T-helper 1 cell (primary cell): Measurements from ENCODE around the gene DYNC1I1.
A peak's percentile ranks its signal among the peaks of the same experiment; 100 is the strongest.

Source experiments
- DNase-seq, 5 donors: peaks; one replicate each; pipeline ENCODE4 v3.0.0-alpha.2; 2012 to 2020
- total RNA-seq, 4 donors: gene quantifications; one replicate each; lab custom pipeline; 2026; lab: John Stamatoyannopoulos, UW

Gene DYNC1I1
- 0 reads per million in 4 donors for total RNA-seq

DNA sequence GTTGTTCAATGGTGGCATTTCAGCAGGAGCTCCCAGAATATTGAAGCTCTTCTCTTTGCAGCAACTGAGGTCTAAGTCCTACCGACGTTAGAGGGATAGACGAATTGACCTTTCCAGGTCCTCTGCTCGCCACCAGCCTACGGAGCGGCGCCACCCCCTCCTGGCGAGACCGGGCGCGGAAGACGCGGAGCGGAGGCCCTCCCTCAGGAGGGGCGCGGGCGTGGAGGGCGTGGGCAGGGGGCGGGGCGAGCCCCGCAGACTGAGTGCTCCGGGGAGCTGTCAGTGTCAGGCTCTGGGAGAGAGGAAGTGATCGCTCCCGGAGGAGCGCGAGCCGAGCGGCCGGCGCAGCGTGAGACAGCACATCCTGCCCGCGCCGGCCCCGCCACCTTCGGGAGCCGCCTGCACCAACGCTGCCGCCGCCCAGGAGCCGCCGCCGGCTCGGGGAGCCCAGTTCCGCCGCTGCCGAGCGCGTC, at the start of gene DYNC1I1:
Gene DYNC1I1, plus strand, starts transcription at position 257 of the 473 bp plus-strand sequence. CDS start 32,176 bp downstream, outside the sequence.
- peak in 2 of 5 donors; percentile 4 to 26 for DNase-seq

GRCh38 chr7:95723583-95724180, 48.7 kb upstream of the DYNC1I1 start:
- DNase-seq: no peak

- DNase-seq: no peak
These were observed 47.1 kb upstream of the DYNC1I1 start for GRCh38 chr7:95725205-95725604.

DNA sequence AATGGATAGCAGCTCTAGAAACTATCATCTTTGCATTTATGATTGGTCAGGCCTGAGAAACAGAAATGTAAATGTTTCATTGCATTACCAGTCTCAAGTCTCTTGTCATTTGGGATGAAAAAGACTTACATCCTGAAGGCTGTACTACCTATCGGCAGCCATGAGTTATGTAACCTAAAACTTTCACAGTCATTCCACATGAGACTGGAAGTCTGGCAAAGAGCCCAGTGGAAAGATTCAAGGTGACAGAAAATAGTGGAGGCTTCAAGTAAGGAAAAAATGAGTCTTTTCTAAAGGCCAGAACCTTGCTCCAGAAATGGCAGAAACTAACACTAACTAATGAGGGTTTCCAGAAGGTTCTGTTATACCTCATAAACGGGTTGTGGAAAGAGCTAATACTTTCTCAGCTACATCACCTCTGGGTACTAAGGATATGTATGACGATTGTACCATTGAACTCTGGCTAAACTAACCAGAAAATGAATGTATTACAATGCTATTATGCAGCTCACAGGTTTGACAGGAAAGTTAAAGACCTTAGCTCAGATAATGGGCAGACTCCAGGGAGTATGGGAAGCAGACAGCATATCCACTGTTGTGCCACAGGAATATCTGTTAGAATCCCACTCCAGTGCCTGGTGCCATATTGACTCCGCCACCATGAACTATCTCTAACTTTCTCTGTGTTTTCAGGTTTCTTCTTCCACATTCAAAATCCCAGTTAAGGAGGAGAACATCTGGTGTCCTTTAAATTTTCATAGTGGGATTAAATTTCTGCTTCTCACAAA, 41.7 kb upstream of the DYNC1I1 start:
- no peak for DNase-seq

DNA sequence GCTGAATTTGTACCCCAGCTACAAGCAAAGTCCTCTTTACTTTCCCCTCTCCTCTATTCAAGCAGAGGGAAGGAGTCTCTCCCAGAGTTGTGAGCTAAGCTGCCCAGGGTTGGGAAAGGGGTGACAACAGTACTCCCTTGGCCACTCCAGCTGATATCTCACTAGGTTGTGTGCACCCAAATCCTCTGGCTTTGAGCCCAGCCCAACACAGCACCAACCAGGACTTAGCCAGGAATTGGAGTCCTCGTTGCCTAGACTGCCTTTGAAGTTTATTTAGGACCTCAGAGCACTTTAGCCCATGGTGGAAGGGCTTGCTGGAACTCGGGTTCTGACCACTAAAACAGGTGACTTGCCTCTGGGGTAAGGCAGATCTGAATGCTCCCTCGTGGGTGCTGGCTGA, 35.7 kb upstream of the DYNC1I1 start:
- DNase-seq: no peak

DNA sequence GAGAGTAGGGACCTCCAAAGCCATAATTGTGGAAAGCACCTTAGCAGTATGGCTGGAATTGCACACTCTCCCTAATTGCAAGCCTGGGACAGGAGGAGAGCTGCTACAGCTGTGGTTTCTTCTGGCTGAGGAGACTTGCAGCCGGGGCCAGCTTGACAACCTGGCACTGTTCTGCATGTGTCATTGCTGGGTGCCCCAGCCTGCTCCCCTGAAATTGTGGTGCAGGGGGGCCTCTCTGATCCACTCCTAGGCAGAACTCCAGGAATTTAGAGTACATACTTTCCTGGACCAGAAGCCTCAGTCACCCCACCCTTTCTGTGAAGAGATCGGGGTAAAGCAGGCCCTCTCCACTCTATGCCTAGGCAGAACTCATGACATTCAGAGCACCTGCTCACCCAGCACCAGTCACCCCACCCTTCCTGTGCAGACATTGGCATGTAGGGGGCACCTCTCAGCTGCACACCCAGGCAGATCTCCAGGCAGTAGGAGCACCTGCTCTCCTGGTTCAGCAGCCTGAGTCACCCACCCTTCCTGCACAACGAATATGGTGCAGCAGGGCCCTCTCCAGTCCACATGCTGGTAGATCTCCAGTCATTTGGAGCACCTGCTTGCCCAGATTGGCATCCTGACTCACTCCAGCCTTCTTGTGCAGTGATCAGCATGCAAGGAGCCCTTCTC, 34.4 kb upstream of the DYNC1I1 start:
- no peak for DNase-seq

DNA sequence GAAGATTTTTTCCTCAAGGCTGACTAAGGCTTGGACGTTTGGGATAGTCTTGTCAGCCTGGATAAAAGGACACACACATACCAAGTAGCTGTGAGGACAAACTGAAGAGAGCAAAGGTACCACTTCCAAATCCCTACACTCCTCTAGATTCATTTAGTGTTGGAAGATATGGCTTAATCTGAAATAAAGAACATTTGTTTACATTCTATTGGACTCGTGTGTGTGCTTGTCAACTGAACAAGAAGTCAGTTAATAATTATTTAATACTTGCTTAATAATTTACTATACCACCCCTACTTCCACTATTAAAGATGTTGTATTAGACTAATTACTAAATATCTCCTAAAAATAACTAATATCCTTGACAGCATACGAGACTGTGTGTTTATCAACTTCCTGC, 23.3 kb upstream of the DYNC1I1 start:
- DNase-seq: no peak

GRCh38 chr7:95749515-95749914, 22.8 kb upstream of the DYNC1I1 start:
- DNase-seq: no peak

DNA sequence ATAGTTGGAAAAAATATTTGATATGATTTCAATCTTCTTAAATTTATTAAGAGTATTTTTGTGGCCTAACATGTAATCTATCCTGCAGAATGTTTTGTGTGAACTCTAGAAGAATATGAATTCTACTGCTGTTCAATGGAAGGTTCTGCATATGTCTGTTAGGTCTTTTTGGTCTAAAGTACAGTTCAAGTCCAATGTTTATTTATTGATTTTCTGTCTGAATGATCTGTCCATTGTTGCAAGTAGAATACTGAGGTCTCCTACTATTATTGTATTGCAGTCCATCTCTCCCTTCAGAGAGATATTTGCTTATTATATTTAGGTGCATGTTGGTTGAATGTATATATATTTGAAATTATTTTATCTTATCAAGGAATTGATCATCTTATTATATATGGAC, 18.9 kb upstream of the DYNC1I1 start:
- no peak for DNase-seq

GRCh38 chr7:95755277-95755934, 16.9 kb upstream of the DYNC1I1 start:
- DNase-seq: no peak

DNA sequence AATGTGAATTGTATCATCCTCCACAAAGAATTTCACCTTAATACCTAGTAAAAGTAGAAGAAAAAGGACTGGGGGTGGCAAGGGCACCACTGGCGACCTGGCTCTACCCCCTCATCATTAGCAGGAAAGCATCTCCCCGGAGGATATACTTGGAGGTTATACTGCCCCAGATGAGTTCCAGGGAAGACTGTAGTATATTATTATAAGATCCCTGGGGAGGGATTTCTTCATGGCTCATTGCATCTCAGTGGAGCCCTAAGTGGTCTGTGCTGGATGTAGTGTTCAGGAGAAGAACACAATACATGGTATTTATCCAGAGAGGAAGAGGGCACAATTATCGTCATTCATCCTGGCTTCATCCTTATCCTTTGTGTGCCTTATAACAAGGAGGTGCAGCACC, 14.2 kb upstream of the DYNC1I1 start:
- no peak for DNase-seq

- DNase-seq: no peak
These were observed 6.3 kb upstream of the DYNC1I1 start for GRCh38 chr7:95766086-95766485.

- no peak for DNase-seq
These were observed 5.7 kb upstream of the DYNC1I1 start for GRCh38 chr7:95766657-95767056.

GRCh38 chr7:95772771-95773581, 622 bp downstream of the DYNC1I1 start:
- no peak for DNase-seq

- DNase-seq: no peak
These were observed 4.3 kb downstream of the DYNC1I1 start for GRCh38 chr7:95776561-95777185.

DNA sequence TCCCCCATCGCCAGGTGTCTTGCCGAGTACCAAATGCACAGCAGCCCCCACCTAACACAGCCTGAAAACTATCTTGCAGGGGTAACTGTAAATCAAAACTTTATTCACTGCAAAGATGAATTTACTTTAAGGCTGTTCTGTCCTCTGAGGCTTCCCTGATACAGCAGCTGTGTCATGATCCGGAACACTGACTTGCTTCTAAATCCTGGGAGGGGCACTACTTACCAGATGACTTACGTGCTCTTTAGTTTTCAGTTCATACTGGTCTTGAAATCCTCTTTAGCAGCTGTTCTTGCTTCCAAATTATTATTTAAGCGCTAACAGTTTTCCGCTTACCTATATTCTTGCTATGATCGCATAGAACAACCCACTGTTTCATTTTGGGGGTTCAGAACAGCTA, 4.9 kb downstream of the DYNC1I1 start:
- no peak for DNase-seq

- DNase-seq: no peak
These were observed 8.3 kb downstream of the DYNC1I1 start for GRCh38 chr7:95780665-95781064.

DNA sequence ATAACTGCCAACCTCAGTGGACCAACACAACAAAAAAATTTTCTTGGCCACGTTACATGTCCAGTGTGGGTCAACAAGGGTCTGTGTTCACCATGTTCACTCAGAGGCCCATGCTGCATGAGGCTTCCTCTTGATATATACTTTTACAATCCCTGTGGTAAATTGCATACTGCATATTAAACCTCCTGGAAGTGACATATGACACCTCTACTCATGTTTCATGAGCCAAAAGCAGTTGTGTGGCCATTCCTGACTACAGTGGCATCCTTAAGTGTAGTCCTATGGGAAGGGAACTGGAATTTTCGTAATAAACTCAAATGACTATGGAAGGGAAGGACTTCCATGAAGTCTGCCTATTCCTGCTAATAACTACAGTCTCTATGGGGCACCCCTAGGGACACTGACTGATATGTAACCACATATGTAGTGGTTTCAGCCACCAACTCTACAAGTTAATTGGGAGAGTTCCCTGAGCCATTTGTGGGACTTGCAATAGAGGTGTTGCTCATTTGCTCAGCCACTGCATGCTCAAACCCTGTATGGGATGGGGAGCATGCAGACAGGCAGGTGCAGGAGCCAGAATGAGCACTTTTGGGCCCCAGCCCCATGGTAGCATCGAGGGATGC, 9.7 kb downstream of the DYNC1I1 start:
- DNase-seq: no peak

- DNase-seq: no peak
These were observed 12.4 kb downstream of the DYNC1I1 start for GRCh38 chr7:95784796-95785195.

DNA sequence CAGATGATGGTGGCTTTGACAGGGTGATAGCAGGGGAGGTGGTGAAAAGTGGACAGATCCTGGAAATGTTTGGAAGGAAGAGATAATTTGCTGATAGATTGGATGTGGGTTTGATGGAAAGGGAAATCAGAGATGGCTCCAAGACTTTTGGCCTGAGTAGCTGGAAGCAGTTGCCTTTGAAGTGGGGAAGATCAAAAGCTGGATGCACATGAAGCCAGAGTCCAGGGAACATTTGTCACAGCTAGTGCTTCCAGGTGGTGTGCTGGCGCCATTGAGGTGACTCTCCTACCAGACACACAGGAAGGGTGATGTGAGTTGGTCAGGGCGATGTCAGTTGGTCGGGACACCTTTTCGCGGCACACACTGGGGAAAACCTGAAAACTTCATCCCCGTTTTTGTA, 15.9 kb downstream of the DYNC1I1 start:
- DNase-seq: no peak

DNA sequence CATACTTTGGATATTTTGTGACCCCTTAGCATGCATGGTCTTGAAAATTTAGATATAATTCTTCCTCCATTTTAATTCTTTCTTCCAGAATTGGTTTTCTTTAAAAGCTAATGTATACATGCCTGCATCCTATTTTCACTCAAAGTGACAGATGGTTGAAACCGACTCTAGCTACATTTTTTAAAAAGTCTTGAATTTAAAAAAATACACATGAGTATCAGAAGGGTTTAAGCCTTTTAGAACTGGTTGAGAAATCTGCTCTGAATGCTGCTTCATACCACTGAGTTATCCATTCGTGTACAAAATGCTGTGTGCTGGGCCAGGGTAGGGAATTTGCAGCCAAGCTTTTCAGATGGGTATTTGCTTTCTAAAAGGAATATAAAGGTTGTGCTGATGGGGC, 16.5 kb downstream of the DYNC1I1 start:
- no peak for DNase-seq
